ENCODE data around the gene ID3.
"Not testable (repeated sequence)": the region's sequence is repeated elsewhere in the genome, so short reads cannot be mapped to it uniquely, and the experiment has no call there.

ID3 gene

GRCh38 chr1:23545851-23546250 lies 13.4 kb downstream of the ID3 start:
- DNase-seq (ENCODE audit: extremely low read depth, low read depth): no peak
- H3K4me3 ChIP-seq (replicated peaks; ENCODE audit: low read depth, low read length): no peak overlapping the region
- TF ChIP-seq CTCF (IDR thresholded peaks at IDR 0.05; ENCODE audit: low read depth, low read length, missing control alignments): no peak

GRCh38 chr1:23544444-23545389 lies 14.6 kb downstream of the ID3 start:
- DNase-seq (ENCODE audit: extremely low read depth, low read depth): no peak
- TF ChIP-seq CTCF (IDR thresholded peaks at IDR 0.05; ENCODE audit: low read depth, low read length, missing control alignments): peak; percentile 88
- no peak overlapping the region for H3K4me3 ChIP-seq (replicated peaks; ENCODE audit: low read depth, low read length)

GRCh38 chr1:23543707-23544443 lies 15.4 kb downstream of the ID3 start:
- DNase-seq (ENCODE audit: extremely low read depth, low read depth): no peak
- no peak overlapping the region for H3K4me3 ChIP-seq (replicated peaks; ENCODE audit: low read depth, low read length)
- no peak for TF ChIP-seq CTCF (IDR thresholded peaks at IDR 0.05; ENCODE audit: low read depth, low read length, missing control alignments)

- not testable (repeated sequence) for DNase-seq (ENCODE audit: extremely low read depth, low read depth); H3K4me3 ChIP-seq (replicated peaks; ENCODE audit: low read depth, low read length)
Measured at GRCh38 chr1:23542940-23543339, 16.4 kb downstream of the ID3 start.

GRCh38 chr1:23539698-23540266 lies 19.5 kb downstream of the ID3 start:
- no peak overlapping the region for H3K4me3 ChIP-seq (replicated peaks; ENCODE audit: low read depth, low read length)
- DNase-seq (ENCODE audit: extremely low read depth, low read depth): peak; percentile 98
- peak; percentile 95 for TF ChIP-seq CTCF (IDR thresholded peaks at IDR 0.05; ENCODE audit: low read depth, low read length, missing control alignments)

- no peak for DNase-seq (ENCODE audit: extremely low read depth, low read depth)
- no peak for TF ChIP-seq CTCF (IDR thresholded peaks at IDR 0.05; ENCODE audit: low read depth, low read length, missing control alignments)
- H3K4me3 ChIP-seq (replicated peaks; ENCODE audit: low read depth, low read length): no peak overlapping the region
Measured at GRCh38 chr1:23537296-23537973, 21.9 kb downstream of the ID3 start.

All from HFF-Myc (cell line).